Activated T-cell treated with anti-CD3 and anti-CD28 coated beads, Interleukin-2, amount 50 U/mL, for 24 hours (primary cell): ENCODE data around the gene STPG3.
"Not testable (repeated sequence)": the region's sequence is repeated elsewhere in the genome, so short reads cannot be mapped to it uniquely, and the experiment has no call there.

Experiments used
- DNase-seq: peaks from one replicate; pipeline ENCODE4 v3.0.0-alpha.2; 2020
- H3K27ac Mint-ChIP-seq: 2 replicates; pipeline ENCODE4 v1.8.0; 2020; ENCODE audit warnings: mild to moderate bottlenecking, mixed read lengths
- H3K27me3 Mint-ChIP-seq: 2 replicates; pipeline ENCODE4 v1.8.0; 2020; ENCODE audit warnings: mixed read lengths
- H3K36me3 Mint-ChIP-seq: 2 replicates; pipeline ENCODE4 v1.8.0; 2020; ENCODE audit warnings: low read depth, mixed read lengths
- H3K4me1 Mint-ChIP-seq: 2 replicates; pipeline ENCODE4 v1.8.0; 2020; ENCODE audit warnings: low read depth, mixed read lengths
- H3K4me3 Mint-ChIP-seq: 2 replicates; pipeline ENCODE4 v1.8.0; 2020; ENCODE audit warnings: mild to moderate bottlenecking, moderate library complexity, mixed read lengths
- H3K9me3 Mint-ChIP-seq: 2 replicates; pipeline ENCODE4 v1.8.0; 2020; ENCODE audit warnings: mixed read lengths

The STPG3 gene

GRCh38 chr9:137255448-137256114 lies 4.5 kb downstream of the STPG3 start:
- no peaks in the 10 kb centered on the region for H3K27me3 Mint-ChIP-seq
- peaks cover 32% of the 10 kb centered on the region for H3K36me3 Mint-ChIP-seq
- no peak for DNase-seq
- H3K27ac Mint-ChIP-seq, result peak overlapping the region; percentile 89
- H3K4me3 Mint-ChIP-seq, result peak overlapping the region; percentile 91
- no peaks in the 10 kb centered on the region for H3K9me3 Mint-ChIP-seq
- H3K4me1 Mint-ChIP-seq, result peaks cover 23% of the 10 kb centered on the region

GRCh38 chr9:137256362-137256761 lies 5.3 kb downstream of the STPG3 start:
- H3K4me1 Mint-ChIP-seq, result peaks cover 23% of the 10 kb centered on the region
- no peaks in the 10 kb centered on the region for H3K27me3 Mint-ChIP-seq
- no peak for DNase-seq
- no peaks in the 10 kb centered on the region for H3K9me3 Mint-ChIP-seq
- H3K4me3 Mint-ChIP-seq, result peak overlapping the region; percentile 91
- peak overlapping the region; percentile 89 for H3K27ac Mint-ChIP-seq
- peaks cover 35% of the 10 kb centered on the region for H3K36me3 Mint-ChIP-seq

- no peaks in the 10 kb centered on the region for H3K27me3 Mint-ChIP-seq
These were observed 5.8 kb downstream of the STPG3 start for GRCh38 chr9:137256856-137257255.

GRCh38 chr9:137262173-137262908 lies 11.3 kb downstream of the STPG3 start:
- H3K4me1 Mint-ChIP-seq, H3K27ac Mint-ChIP-seq, H3K9me3 Mint-ChIP-seq, DNase-seq, H3K4me3 Mint-ChIP-seq, H3K27me3 Mint-ChIP-seq: not testable (repeated sequence)
- H3K36me3 Mint-ChIP-seq, result peaks cover 70% of the 10 kb centered on the region

More at GRCh38 chr9:137256856-137257255, 5.8 kb downstream of the STPG3 start:
- no peak for DNase-seq
- H3K27ac Mint-ChIP-seq, result peak overlapping the region; percentile 89
- no peaks in the 10 kb centered on the region for H3K9me3 Mint-ChIP-seq
- peak overlapping the region; percentile 91 for H3K4me3 Mint-ChIP-seq
- H3K36me3 Mint-ChIP-seq, result peaks cover 40% of the 10 kb centered on the region
- H3K4me1 Mint-ChIP-seq, result peaks cover 23% of the 10 kb centered on the region

DNA sequence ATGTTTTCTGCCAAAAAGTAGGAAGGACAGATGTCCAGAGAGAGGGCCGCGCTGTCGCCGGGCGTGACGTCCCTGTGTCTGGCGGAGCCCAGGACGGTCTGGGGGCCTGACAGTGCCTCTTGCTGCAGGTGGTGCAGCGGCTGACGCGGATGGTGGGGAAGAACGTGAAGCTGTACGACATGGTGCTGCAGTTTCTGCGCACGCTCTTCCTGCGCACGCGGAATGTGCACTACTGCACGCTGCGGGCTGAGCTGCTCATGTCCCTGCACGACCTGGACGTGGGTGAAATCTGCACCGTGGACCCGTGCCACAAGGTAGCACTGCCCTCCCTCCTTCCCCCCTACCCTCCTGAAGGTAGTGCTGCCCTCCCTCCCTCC lies 11.8 kb downstream of the STPG3 start:
- Mint-ChIP-seq H3K36me3 (peaks cover 75% of the 10 kb centered on the region), H3K4me1 (no peaks in the 10 kb centered on the region), H3K27me3 (no peaks in the 10 kb centered on the region), H3K4me3 (no peak overlapping the region), H3K27ac (no peak overlapping the region), H3K9me3 (no peaks in the 10 kb centered on the region)
- DNase-seq, result no peak

GRCh38 chr9:137263506-137263905 lies 12.4 kb downstream of the STPG3 start:
- no peaks in the 10 kb centered on the region for H3K4me1 Mint-ChIP-seq
- no peak for DNase-seq
- no peaks in the 10 kb centered on the region for H3K27me3 Mint-ChIP-seq
- no peaks in the 10 kb centered on the region for H3K9me3 Mint-ChIP-seq
- H3K27ac Mint-ChIP-seq, result no peak overlapping the region
- peaks cover 75% of the 10 kb centered on the region for H3K36me3 Mint-ChIP-seq
- no peak overlapping the region for H3K4me3 Mint-ChIP-seq

GRCh38 chr9:137264067-137264466 lies 13.0 kb downstream of the STPG3 start:
- Mint-ChIP-seq H3K36me3 (peaks cover 75% of the 10 kb centered on the region), H3K27me3 (no peaks in the 10 kb centered on the region), H3K9me3 (no peaks in the 10 kb centered on the region), H3K27ac (no peak overlapping the region), H3K4me1 (no peaks in the 10 kb centered on the region), H3K4me3 (no peak overlapping the region)
- DNase-seq, result no peak

DNA sequence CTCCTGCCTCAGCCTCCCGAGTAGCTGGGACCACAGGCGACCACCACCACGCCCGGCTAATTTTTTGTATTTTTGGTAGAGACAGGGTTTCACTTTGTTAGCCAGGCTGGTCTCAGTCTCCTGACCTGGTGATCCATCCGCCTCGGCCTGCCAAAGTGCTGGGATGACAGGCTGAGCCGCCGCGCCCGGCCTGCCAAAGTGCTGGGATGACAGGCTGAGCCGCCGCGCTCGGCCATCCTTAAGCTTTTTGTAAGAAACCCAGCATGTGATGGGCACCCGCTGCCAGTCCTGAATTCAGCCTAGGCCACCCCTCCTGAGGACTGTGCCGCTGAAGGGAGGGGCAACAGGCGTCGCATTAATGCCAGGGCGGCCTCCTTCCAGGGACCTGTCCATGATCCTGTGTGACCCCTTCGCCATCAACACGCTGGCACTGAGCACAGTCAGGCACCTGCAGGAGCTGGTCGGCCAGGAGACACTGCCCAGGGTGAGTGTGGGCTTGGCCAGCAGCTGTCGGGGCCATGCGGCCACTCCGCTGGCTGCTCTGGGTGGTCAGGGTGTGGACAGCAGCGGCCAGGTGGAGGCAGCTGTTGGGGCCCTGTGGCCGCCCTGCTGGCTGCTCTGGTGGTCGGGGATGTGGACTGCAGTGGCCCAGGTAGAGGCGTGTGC lies 14.5 kb downstream of the STPG3 start:
- H3K4me3 Mint-ChIP-seq, result no peak overlapping the region
- H3K27me3 Mint-ChIP-seq, result no peaks in the 10 kb centered on the region
- H3K36me3 Mint-ChIP-seq, result peaks cover 85% of the 10 kb centered on the region
- peaks cover 2% of the 10 kb centered on the region for H3K4me1 Mint-ChIP-seq
- H3K27ac Mint-ChIP-seq, result no peak overlapping the region
- H3K9me3 Mint-ChIP-seq, result no peaks in the 10 kb centered on the region
- DNase-seq, result no peak

- no peak overlapping the region for H3K4me3 Mint-ChIP-seq
- H3K36me3 Mint-ChIP-seq, result peaks cover 86% of the 10 kb centered on the region
- no peaks in the 10 kb centered on the region for H3K9me3 Mint-ChIP-seq
- no peaks in the 10 kb centered on the region for H3K27me3 Mint-ChIP-seq
- H3K27ac Mint-ChIP-seq, result no peak overlapping the region
- peaks cover 6% of the 10 kb centered on the region for H3K4me1 Mint-ChIP-seq
- no peak for DNase-seq
These were observed 15.1 kb downstream of the STPG3 start for GRCh38 chr9:137266162-137266527.

GRCh38 chr9:137266585-137267453 lies 15.7 kb downstream of the STPG3 start:
- H3K27me3 Mint-ChIP-seq, result no peaks in the 10 kb centered on the region
- peaks cover 10% of the 10 kb centered on the region for H3K4me1 Mint-ChIP-seq
- no peaks in the 10 kb centered on the region for H3K9me3 Mint-ChIP-seq
- no peak for DNase-seq
- H3K4me3 Mint-ChIP-seq, result no peak overlapping the region
- H3K36me3 Mint-ChIP-seq, result peaks cover 86% of the 10 kb centered on the region
- H3K27ac Mint-ChIP-seq, result no peak overlapping the region

DNA sequence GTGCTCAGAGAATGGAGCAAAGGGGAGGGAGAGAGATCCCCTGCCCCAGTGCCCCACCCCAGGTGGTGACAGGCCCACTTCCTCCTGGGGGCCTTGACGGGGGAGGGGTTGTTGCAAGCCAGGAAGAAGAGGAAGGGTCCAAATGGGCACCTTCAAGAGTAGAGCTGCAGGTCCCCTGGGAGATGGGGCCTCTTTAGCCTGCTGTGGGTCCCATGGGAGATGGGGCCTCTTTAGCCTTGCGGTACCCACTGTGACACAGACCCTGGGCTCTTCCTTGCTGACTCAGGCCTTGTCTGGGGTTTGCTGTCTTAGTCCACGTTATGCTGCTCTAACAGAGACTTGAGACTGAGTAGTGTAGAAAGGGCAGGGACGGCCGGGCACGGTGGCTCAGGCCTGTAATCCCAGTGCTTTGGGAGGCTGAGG lies 16.9 kb downstream of the STPG3 start:
- Mint-ChIP-seq H3K27me3 (no peaks in the 10 kb centered on the region), H3K9me3 (no peaks in the 10 kb centered on the region), H3K4me3 (no peak overlapping the region), H3K4me1 (peaks cover 10% of the 10 kb centered on the region), H3K36me3 (peaks cover 80% of the 10 kb centered on the region), H3K27ac (no peak overlapping the region)
- DNase-seq, result no peak

DNA sequence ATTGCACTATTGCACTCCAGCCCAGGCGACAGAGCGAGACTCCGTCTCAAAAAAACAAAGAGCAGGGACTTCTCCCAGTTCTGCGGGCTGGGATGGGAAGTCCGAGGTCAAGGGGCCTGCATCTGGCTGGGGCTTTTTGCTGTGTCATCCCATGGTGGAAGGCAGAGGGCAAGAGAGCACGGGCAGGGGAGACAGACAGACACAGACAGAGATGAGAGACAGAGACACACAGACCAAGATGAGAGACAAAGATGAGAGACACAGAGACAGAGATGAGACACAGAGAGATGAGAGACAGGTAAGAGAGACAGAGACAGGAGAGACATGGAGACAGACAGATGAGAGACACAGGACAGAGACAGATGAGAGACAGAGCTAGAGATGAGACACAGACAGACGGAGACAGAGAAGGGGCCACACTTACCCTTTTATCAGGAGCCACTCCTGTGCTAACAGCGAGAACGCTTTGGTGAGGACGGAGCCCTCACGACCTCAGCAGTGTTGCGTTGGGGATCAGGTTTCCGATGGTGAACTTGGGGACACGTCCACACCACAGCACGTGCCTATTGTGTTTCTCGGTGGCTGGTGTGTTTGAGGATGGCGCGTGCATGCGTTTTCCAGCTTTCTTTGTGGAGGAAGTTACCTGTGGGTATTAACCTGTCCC lies 17.6 kb downstream of the STPG3 start:
- peak overlapping the region; percentile 26 for H3K27ac Mint-ChIP-seq
- peaks cover 10% of the 10 kb centered on the region for H3K4me1 Mint-ChIP-seq
- H3K36me3 Mint-ChIP-seq, result peaks cover 82% of the 10 kb centered on the region
- DNase-seq, result no peak
- no peak overlapping the region for H3K4me3 Mint-ChIP-seq
- no peaks in the 10 kb centered on the region for H3K27me3 Mint-ChIP-seq
- no peaks in the 10 kb centered on the region for H3K9me3 Mint-ChIP-seq

- Mint-ChIP-seq H3K4me1 (peaks cover 10% of the 10 kb centered on the region), H3K9me3 (no peaks in the 10 kb centered on the region), H3K36me3 (peaks cover 78% of the 10 kb centered on the region), H3K27me3 (no peaks in the 10 kb centered on the region), H3K4me3 (no peak overlapping the region), H3K27ac (no peak overlapping the region)
- no peak for DNase-seq
These were observed 18.2 kb downstream of the STPG3 start for GRCh38 chr9:137269231-137269772.
